Measurements from ENCODE around the gene BBOX1. TPM values are rescaled to one million over a fixed set of nuclear protein-coding genes. Genes with fewer than 3 reads are reported as not detected.

The BBOX1 gene
- total and polyA plus RNA-seq, 7 donors, result not detected

- TF ChIP-seq POLR2AphosphoS5 (IDR thresholded peaks at IDR 0.05) (peak in 2 of 4 donors; percentile 45 to 53), EP300 (IDR thresholded peaks at IDR 0.05) (no peak)
- Histone ChIP-seq H3K27me3 (no peaks in the 10 kb centered on the region), H3K9me3 (peaks cover 0 to 7% (median 0%) of the 10 kb centered on the region in 4 donors), H3K4me3 (no peak overlapping the region), H3K36me3 (no peaks in the 10 kb centered on the region), H3K27ac (no peak overlapping the region), H3K4me1 (peaks cover 0 to 14% (median 6%) of the 10 kb centered on the region in 4 donors)
- intact Hi-C loops (cut with DNase I), result no loop called here
- DNase-seq, result no peak
Observed at GRCh38 chr11:27139742-27140367, 99.2 kb downstream of the BBOX1 start.

DNA sequence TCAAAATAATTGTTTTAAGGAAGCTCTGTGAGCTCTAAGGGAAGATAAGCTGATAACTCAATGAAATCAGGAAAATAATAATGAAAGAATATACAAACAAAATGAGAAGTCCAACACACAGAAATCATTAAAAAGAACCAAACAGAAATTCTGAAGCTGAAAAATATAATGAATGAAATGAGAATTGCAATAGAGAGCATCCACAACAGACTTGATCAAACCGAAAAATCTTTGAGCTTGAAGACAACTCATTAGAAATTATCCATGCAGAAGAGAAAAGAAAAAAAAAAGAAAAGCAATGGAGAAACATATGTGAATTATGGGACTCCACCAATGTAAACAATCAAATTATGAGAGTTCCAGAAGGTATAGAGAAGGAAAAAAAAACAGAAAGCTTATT lies 101.0 kb downstream of the BBOX1 start:
- no peak for DNase-seq
- H3K9me3 ChIP-seq, result peaks cover 0 to 3% (median 0%) of the 10 kb centered on the region in 4 donors
- H3K4me3 ChIP-seq, result no peak overlapping the region
- no peak overlapping the region for H3K27ac ChIP-seq
- 94 to 97% methylated on average over 1 of the region's 1 CpG for WGBS, 2 donors
- peaks cover 0 to 14% (median 6%) of the 10 kb centered on the region in 4 donors for H3K4me1 ChIP-seq
- H3K36me3 ChIP-seq, result no peaks in the 10 kb centered on the region
- TF ChIP-seq, protein P1, sequence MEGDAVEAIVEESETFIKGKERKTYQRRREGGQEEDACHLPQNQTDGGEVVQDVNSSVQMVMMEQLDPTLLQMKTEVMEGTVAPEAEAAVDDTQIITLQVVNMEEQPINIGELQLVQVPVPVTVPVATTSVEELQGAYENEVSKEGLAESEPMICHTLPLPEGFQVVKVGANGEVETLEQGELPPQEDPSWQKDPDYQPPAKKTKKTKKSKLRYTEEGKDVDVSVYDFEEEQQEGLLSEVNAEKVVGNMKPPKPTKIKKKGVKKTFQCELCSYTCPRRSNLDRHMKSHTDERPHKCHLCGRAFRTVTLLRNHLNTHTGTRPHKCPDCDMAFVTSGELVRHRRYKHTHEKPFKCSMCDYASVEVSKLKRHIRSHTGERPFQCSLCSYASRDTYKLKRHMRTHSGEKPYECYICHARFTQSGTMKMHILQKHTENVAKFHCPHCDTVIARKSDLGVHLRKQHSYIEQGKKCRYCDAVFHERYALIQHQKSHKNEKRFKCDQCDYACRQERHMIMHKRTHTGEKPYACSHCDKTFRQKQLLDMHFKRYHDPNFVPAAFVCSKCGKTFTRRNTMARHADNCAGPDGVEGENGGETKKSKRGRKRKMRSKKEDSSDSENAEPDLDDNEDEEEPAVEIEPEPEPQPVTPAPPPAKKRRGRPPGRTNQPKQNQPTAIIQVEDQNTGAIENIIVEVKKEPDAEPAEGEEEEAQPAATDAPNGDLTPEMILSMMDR (IDR thresholded peaks at IDR 0.05), result no peak
- TF ChIP-seq POLR2AphosphoS5 (IDR thresholded peaks at IDR 0.05), result no peak
- TF ChIP-seq POLR2A (IDR thresholded peaks at IDR 0.05), result no peak
- intact Hi-C loops (cut with DNase I), result no loop called here
- H3K27me3 ChIP-seq, result no peaks in the 10 kb centered on the region

GRCh38 chr11:27147916-27148315 lies 107.3 kb downstream of the BBOX1 start:
- no peak for DNase-seq
- no peaks in the 10 kb centered on the region for H3K27me3 ChIP-seq
- H3K9me3 ChIP-seq, result no peaks in the 10 kb centered on the region
- H3K36me3 ChIP-seq, result no peaks in the 10 kb centered on the region
- H3K4me3 ChIP-seq, result no peak overlapping the region
- intact Hi-C loops (cut with DNase I), result no loop called here
- TF ChIP-seq POLR2AphosphoS5 (IDR thresholded peaks at IDR 0.05), result no peak
- TF ChIP-seq POLR2A (IDR thresholded peaks at IDR 0.05), result no peak
- TF ChIP-seq EP300 (IDR thresholded peaks at IDR 0.05), result no peak
- TF ChIP-seq, protein P1 (IDR thresholded peaks at IDR 0.05), result no peak
- 90 to 100% methylated on average over 1 of the region's 1 CpG for WGBS, 2 donors
- H3K4me1 ChIP-seq, result peaks cover 0 to 9% (median 0%) of the 10 kb centered on the region in 4 donors
- H3K27ac ChIP-seq, result no peak overlapping the region

GRCh38 chr11:27148506-27148905 lies 107.9 kb downstream of the BBOX1 start:
- intact Hi-C loops (cut with DNase I), result no loop called here
- Histone ChIP-seq H3K4me3 (no peak overlapping the region), H3K4me1 (peaks cover 0 to 9% (median 0%) of the 10 kb centered on the region in 4 donors), H3K27ac (no peak overlapping the region), H3K9me3 (peaks cover 0 to 3% (median 0%) of the 10 kb centered on the region in 4 donors), H3K36me3 (no peaks in the 10 kb centered on the region), H3K27me3 (no peaks in the 10 kb centered on the region)
- DNase-seq, result no peak
- TF ChIP-seq EP300 (IDR thresholded peaks at IDR 0.05) (no peak), POLR2A (IDR thresholded peaks at IDR 0.05) (no peak)
- TF ChIP-seq, protein P1 (IDR thresholded peaks at IDR 0.05), result no peak

DNA sequence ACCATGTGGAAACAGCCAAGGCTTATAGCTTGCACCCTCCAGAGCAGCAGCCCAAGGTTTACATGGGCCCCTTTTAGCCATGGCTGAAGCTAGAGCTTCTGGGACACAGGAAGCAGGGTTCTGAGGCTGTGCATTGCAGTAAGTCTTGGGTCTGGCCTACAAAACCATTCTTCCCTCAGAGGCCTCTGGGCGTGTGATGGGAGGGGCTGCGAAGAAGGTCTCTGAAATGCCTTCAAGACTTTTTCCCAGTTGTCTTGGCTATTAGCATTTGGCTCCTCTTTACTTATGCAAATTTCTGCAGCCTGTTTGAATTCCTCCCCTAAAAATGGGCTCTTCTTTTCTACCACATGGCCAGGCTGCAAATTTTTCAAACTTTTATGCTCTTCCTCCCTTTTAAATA lies 109.5 kb downstream of the BBOX1 start:
- intact Hi-C loops (cut with DNase I), result loop anchor here (10.0 kb wide), 1 partner anchor 865 kb away; no protein-coding TSS in a partner anchor
- no peaks in the 10 kb centered on the region for H3K36me3 ChIP-seq
- 91 to 94% methylated on average over 2 of the region's 2 CpGs for WGBS, 2 donors
- H3K4me1 ChIP-seq, result peaks cover 0 to 9% (median 0%) of the 10 kb centered on the region in 4 donors
- H3K27me3 ChIP-seq, result no peaks in the 10 kb centered on the region
- no peak for DNase-seq
- H3K4me3 ChIP-seq, result no peak overlapping the region
- H3K27ac ChIP-seq, result no peak overlapping the region
- TF ChIP-seq POLR2A (IDR thresholded peaks at IDR 0.05) (no peak), EP300 (IDR thresholded peaks at IDR 0.05) (no peak), POLR2AphosphoS5 (IDR thresholded peaks at IDR 0.05) (no peak)
- TF ChIP-seq, protein P1 (IDR thresholded peaks at IDR 0.05), result no peak
- H3K9me3 ChIP-seq, result peaks cover 0 to 3% (median 0%) of the 10 kb centered on the region in 4 donors

All from sigmoid colon (tissue), 7 donors.